Dedifferentiated amniotic fluid mesenchymal stem cell (primary cell): ENCODE measurements around the gene KCTD12.
A peak's percentile ranks its signal among the peaks of the same experiment; 100 is the strongest.
"Not testable (repeated sequence)": the region's sequence is repeated elsewhere in the genome, so short reads cannot be mapped to it uniquely, and the experiment has no call there.

Experiments used
- DNase-seq: peaks from one replicate; pipeline ENCODE4 v3.0.0-alpha.2; 2016; ENCODE audit errors: extremely low spot score

KCTD12 gene

GRCh38 chr13:76886292-76887075 is at the start of gene KCTD12:
KCTD12 (minus strand) TSS chr13:76886405; CDS start chr13:76886148, 257 bp downstream.
- peak; percentile 75 for DNase-seq

GRCh38 chr13:76934671-76935070 is 48.5 kb upstream of the KCTD12 start:
- DNase-seq = no peak

DNA sequence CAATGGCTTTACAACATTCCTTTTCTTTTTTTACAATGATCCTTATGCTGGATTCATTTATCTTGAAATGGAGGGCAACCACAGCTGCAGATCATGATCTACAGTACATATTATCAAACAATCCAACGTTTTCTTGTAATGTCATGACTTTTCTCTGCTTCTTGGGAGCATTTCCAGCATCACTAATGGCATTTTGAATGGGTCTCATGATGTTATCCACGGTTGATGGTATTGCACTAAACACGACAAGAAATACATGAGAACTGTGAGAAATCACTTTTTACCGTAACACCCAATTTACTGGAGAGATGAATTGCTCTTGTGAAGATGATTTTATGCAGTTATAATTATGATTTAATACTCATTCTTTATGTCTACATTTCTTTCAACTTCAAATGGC is 45.9 kb upstream of the KCTD12 start:
- DNase-seq = no peak

- DNase-seq = no peak
Measured at GRCh38 chr13:76929851-76930374, 43.7 kb upstream of the KCTD12 start.

DNA sequence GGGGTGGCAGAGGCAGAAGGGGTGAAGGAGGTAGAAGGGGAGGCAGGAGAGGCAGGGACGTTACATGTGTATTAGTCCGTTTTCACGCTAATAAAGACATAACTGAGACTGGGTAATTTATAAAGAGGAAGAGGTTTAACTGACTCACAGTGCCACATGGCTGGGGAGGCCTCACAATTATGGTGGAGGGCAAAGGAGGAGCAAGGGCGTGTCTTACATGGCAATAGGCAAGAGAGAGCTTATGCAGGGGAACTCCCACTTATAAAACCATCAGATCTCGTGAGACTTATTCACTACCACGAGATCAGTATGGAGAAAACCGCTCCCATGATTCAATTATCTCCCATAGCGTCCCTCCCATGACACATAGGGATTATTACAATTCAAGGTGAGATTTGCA is 43.1 kb upstream of the KCTD12 start:
- DNase-seq = no peak

GRCh38 chr13:76928456-76928855 is 42.3 kb upstream of the KCTD12 start:
- no peak for DNase-seq

DNA sequence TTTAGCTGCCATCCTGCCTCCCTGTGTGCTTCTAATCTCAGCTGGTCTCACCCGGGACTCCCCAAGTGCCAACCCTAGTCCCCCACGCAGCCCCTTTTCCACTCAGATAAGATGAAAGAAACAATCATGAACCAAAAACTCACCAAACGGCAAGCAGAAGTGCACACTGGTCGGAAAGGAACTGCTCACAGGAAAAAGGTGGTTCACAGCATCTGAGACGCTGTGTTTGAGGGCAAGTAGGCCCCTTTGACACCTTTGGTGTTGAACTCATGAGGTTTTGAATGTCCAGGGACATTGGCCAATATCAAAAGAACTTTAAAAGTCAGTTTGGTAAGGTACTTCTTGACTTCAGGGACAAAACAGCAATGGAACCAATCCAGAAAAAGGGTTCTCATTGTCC is 41.8 kb upstream of the KCTD12 start:
- no peak for DNase-seq

GRCh38 chr13:76925115-76925514 is 38.9 kb upstream of the KCTD12 start:
- no peak for DNase-seq

DNA sequence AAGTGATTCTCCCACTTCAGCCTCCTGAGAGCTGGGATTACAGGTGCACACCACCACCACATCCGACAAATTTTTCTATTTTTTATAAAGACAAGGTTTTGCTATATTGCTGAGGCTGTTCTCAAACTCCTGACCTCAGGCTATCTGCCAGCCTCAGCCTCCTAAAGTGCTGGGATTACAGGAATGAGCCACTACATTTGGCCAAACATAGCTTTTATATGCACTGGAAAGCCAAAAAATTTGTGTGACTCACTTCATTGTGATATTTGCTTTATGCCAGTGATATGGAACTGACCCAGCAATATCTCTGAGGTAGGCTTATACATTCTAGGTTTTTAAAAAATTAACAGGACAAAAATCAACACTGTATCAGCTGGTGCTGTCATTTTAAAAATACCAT is 35.3 kb upstream of the KCTD12 start:
- DNase-seq = no peak

DNA sequence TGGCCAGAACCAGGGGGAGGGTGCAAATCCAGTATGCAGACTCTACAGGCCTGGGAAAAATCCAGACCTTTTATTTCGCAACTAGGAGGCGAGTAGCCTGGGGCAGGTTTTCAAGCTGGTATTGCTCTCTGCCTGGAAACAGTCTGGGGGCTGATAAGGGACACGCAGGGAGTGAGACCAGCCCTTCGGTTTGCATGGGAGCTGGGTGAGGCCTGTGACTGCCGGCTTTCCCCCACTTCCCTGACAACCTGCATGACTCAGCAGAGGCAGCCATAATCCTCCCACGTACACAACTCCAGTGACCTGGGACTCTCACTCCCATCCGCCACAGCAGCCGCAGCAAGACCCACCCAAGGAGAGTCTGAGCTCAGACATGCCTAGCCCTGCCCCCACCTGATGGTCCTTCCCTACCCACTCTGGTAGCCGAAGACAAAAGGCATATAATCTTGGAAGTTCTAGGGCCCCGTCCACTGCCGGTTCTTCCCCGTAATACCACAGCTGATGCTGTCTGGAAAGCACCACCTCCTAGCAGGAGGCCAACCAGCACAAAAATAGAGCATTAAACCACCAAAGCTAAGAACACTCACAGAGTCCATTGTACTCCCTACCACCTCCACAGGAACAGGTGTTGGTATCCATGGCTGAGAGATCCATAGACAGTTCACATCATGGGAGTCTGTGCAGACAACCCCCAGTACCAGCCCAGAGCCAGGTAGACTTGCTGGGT is 31.7 kb upstream of the KCTD12 start:
- DNase-seq = peak; percentile 46

DNA sequence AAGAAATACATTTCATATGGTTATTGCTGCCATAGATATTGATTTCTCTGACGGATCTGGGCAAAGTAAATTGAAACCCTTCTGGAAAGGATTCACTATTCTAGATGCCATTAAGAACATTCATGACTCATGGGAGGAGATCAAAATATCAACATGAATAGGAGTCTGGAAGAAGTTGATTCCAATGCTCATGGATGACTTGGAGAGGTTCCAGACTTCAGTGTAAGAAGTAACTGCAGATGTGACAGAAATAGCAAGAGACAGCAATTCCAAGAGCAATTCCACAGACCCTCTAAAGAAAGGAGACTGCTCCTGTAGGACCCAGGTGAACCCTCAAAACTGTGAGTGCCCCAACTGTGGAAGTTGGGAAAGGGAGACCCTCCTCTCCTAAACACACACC is 30.9 kb upstream of the KCTD12 start:
- DNase-seq = no peak

- DNase-seq = no peak
Measured at GRCh38 chr13:76913898-76914297, 27.7 kb upstream of the KCTD12 start.

DNA sequence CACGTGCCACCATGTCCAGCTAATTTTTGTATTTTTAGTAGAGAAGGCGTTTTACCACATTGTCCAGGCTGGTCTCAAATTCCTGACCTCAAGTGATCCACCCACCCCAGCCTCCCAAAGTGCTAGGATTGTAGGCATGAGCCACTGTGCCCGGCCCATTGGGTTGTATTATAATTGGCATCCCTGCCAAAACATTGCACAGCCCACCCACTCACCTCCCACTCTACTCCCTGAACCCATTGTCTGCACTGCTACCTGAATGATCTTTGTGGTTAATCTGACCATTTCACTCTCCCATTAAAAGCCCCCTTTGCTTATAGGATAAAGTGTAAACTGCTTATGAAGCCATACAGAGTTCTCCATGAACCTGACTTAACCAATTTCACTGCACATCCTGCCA is 26.3 kb upstream of the KCTD12 start:
- DNase-seq = no peak

- no peak for DNase-seq
Measured at GRCh38 chr13:76904507-76904906, 18.3 kb upstream of the KCTD12 start.

GRCh38 chr13:76903544-76904162 is 17.4 kb upstream of the KCTD12 start:
- DNase-seq = peak; percentile 83

DNA sequence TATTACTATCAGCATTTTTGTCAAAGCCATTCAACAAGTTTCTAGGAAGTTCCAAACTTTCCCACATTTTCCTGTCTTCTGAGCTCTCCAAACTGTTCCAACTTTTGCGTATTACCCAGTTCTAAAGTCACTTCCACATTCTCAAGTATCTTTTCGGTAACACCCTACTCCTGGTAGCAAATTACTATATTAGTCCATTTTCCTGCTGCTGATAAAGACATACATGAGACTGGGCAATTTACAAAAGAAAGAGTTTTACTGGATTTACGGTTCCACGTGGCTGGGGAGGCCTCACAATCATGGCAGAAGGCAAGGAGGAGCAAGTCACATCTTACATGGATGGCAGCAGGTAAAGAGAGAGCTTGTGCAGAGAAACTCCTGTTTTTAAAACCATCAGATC is 12.9 kb upstream of the KCTD12 start:
- not testable (repeated sequence) for DNase-seq

DNA sequence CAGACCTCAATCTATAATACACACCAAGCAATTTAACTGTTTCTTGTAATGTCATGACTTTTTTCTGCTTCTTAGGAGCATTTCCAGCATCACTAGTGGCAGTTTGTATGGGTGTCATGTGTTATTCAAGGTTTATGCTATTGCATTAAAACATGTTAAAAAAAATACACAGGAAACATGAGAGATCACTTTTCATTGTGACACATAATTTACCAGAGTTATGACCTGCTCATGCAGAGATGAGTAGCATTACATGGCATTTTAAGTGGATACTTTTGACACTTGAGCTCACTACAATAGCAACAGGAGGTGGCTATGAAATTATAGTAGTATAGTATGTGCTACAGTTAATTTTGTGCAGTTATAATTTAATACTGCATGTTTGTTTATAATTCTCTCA is 11.0 kb upstream of the KCTD12 start:
- not testable (repeated sequence) for DNase-seq

DNA sequence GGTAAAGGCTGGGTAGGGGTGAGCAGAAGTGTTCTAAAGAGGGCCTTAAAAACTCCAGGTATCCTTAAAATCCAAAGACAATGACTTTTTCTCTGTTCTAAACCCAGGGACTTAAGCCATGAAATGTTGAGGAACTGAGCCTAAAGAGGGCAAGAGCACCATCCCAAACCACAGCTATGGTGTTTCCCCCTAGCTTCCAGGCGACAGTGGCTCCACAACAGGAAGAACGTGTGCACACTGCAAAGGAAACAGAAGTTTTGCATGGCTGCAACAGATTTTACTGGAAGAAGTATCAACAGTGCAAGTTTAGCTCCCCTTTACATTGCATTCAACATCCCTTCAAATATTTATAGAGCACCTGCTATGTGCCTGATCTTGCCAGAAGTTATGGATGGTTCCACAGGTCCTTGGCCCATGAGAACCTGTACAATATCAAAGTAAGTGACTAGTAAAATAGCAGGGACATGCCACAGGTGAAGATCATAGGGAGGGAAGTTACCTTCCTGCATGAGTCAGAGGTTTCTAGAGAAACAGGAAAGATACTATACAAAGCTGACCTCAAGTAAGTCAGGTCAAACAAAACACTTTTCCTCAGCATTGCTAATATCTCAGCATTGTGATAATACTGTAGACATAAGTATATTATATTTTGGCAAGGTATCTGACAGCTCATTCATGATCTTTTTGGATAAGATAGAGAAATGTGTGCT is 8.4 kb upstream of the KCTD12 start:
- DNase-seq = no peak

GRCh38 chr13:76892488-76892887 is 6.3 kb upstream of the KCTD12 start:
- DNase-seq = no peak

- DNase-seq = no peak
Measured at GRCh38 chr13:76890021-76890420, 3.8 kb upstream of the KCTD12 start.

DNA sequence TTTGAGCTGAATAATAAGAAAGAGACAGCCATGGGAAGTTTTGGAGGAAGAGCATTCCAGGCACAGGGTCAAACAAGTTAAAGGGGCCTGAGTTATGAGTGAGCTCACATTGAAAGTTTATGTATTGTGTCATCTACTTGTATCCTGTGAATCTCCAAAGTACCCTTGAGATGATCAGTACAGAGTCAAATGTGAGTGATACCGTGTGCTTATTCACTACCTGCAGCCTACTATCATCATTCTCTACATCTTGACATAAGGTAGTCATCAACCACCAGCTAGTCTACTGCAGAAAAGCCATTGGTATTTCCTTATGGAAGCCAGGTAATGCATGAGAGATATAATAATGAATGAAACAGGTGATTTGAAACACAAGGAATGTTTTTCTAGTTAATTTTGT is 3.0 kb upstream of the KCTD12 start:
- no peak for DNase-seq

DNA sequence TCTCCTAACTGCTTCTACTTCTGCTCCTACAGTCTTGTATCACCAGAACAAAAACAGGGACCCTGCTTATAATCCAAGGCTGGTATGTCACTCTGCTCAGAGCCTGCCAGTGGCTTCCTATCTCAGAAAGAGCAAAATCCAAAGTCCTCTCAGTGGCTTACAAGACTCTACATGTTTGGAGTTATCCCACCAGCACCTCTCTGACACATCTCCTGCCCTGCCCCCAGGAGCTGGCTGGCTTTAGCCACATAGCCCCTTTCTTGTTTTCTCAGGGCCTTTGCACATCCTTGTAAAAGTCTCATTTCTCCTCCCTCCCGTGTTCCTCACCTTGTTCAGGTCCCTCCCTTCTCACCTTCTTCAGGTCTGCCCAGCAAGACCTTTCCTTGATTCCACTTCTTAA is 2.2 kb upstream of the KCTD12 start:
- DNase-seq = no peak
